Smooth muscle cell (in vitro differentiated cells): ENCODE data around the gene LSAMP. TPM values are rescaled to one million over a fixed set of nuclear protein-coding genes. Genes with fewer than 3 reads are reported as not detected.

Experiments used
- DNase-seq: peaks from one replicate; lab custom pipeline; 2025; ENCODE audit not compliant: unreplicated experiment; lab: John Stamatoyannopoulos, UW
- H2AFZ ChIP-seq: fragments of 200-600 bp; sonication (generic); 2 replicates; pipeline ENCODE4 v1.6.0; 2016; ENCODE audit warnings: antibody characterized with exemption, low read depth, mild to moderate bottlenecking
- H3F3A ChIP-seq: fragments of 200-600 bp; sonication (generic); 2 replicates; pipeline ENCODE4 v1.6.0; 2017; ENCODE audit warnings: antibody characterized with exemption, low read depth
- H3K27ac ChIP-seq: fragments of 200-600 bp; sonication (generic); 2 replicates; pipeline ENCODE4 v1.5.1; 2016; ENCODE audit warnings: low read depth, mild to moderate bottlenecking
- H3K27me3 ChIP-seq: fragments of 200-600 bp; sonication (generic); 2 replicates; pipeline ENCODE4 v1.6.1; 2016; ENCODE audit warnings: low read depth, mild to moderate bottlenecking
- H3K36me3 ChIP-seq: fragments of 200-600 bp; sonication (generic); 2 replicates; pipeline ENCODE4 v1.5.1; 2016; ENCODE audit warnings: low read depth
- H3K4me1 ChIP-seq: fragments of 200-600 bp; sonication (generic); 2 replicates; pipeline ENCODE4 v1.5.1; 2016; ENCODE audit warnings: low read depth
- H3K4me2 ChIP-seq: fragments of 200-600 bp; sonication (generic); 2 replicates; pipeline ENCODE4 v1.6.0; 2016; ENCODE audit warnings: mild to moderate bottlenecking
- H3K4me3 ChIP-seq: fragments of 200-600 bp; sonication (generic); 2 replicates; pipeline ENCODE4 v1.5.1; 2016; ENCODE audit warnings: mild to moderate bottlenecking
- H3K79me2 ChIP-seq: fragments of 200-600 bp; sonication (generic); 2 replicates; pipeline ENCODE4 v1.6.0; 2016; ENCODE audit warnings: low read depth, mild to moderate bottlenecking
- H3K9ac ChIP-seq: fragments of 200-600 bp; sonication (generic); 2 replicates; pipeline ENCODE4 v1.6.0; 2016; ENCODE audit warnings: low read depth
- H3K9me3 ChIP-seq: fragments of 200-600 bp; sonication (generic); replicated peaks from 2 replicates; pipeline ENCODE4 v1.5.1; 2016; ENCODE audit warnings: low read depth
- H4K20me1 ChIP-seq: fragments of 200-600 bp; sonication (generic); 2 replicates; pipeline ENCODE4 v1.6.0; 2016; ENCODE audit warnings: low read depth
- whole genome bisulfite sequencing: methylation state at CpG from one replicate; pipeline ENCODE4 v1.1.7; 2016; ENCODE audit warnings: low lambda C conversion rate; 5-methylcytosine and 5-hydroxymethylcytosine counted together
- polyA plus RNA-seq: library from polyadenylated mRNA; unstranded; fragments of >200 nt; fragmentation: Nextera tagmentation; extraction: Ambion mirVana; gene quantifications from 2 replicates; pipeline ENCODE4 v1.2.1, GENCODE V29; 2016
- total RNA-seq: library from RNA; depleted of rRNA; stranded (reverse); fragments of >200 nt; gene quantifications from 2 replicates; pipeline ENCODE4 v1.2.3, GENCODE V29; 2014
- TF ChIP-seq, protein P1 (sequence below): fragments of 200-600 bp; sonication (generic); IDR thresholded peaks from 2 replicates; pipeline ENCODE4 v1.5.1; 2017; ENCODE audit warnings: borderline replicate concordance, mild to moderate bottlenecking, antibody characterized with exemption; ENCODE audit not compliant: insufficient read depth, poor library complexity, severe bottlenecking

The LSAMP gene
- total and polyA plus RNA-seq, 2 experiments from 2014 or later, result 11.2 to 13.6 TPM

DNA sequence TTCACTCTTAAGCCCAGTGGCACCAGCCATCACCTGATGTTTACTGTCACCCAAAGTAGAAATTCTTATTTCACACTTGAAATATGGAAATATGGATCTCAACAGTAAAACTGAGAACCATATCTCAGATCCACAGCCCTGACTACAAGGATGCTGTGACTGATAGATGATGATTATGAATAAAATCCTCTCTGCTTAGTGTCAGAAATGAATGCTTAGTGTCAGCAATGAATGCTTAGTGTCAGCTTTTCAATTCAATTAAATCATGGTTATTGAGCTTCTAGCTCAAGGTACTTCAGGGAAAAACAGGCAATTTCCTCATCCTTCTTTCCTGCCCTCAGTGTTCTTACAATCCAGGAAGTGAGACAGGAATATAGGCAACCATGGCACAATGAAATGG, 392.3 kb downstream of the LSAMP start:
- H3K4me2 ChIP-seq, result no peak overlapping the region
- no peaks in the 10 kb centered on the region for H3K4me1 ChIP-seq
- DNase-seq, result no peak
- H3K27ac ChIP-seq, result no peak overlapping the region
- no peak overlapping the region for H3K9ac ChIP-seq
- H2AFZ ChIP-seq, result no peak overlapping the region
- H3K9me3 ChIP-seq, result no peaks in the 10 kb centered on the region
- no peak overlapping the region for H3K4me3 ChIP-seq
- no peaks in the 10 kb centered on the region for H3K79me2 ChIP-seq
- TF ChIP-seq, protein P1, sequence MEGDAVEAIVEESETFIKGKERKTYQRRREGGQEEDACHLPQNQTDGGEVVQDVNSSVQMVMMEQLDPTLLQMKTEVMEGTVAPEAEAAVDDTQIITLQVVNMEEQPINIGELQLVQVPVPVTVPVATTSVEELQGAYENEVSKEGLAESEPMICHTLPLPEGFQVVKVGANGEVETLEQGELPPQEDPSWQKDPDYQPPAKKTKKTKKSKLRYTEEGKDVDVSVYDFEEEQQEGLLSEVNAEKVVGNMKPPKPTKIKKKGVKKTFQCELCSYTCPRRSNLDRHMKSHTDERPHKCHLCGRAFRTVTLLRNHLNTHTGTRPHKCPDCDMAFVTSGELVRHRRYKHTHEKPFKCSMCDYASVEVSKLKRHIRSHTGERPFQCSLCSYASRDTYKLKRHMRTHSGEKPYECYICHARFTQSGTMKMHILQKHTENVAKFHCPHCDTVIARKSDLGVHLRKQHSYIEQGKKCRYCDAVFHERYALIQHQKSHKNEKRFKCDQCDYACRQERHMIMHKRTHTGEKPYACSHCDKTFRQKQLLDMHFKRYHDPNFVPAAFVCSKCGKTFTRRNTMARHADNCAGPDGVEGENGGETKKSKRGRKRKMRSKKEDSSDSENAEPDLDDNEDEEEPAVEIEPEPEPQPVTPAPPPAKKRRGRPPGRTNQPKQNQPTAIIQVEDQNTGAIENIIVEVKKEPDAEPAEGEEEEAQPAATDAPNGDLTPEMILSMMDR, result no peak
- no peaks in the 10 kb centered on the region for H4K20me1 ChIP-seq
- H3K36me3 ChIP-seq, result no peaks in the 10 kb centered on the region
- H3F3A ChIP-seq, result no peaks in the 10 kb centered on the region
- H3K27me3 ChIP-seq, result no peaks in the 10 kb centered on the region

DNA sequence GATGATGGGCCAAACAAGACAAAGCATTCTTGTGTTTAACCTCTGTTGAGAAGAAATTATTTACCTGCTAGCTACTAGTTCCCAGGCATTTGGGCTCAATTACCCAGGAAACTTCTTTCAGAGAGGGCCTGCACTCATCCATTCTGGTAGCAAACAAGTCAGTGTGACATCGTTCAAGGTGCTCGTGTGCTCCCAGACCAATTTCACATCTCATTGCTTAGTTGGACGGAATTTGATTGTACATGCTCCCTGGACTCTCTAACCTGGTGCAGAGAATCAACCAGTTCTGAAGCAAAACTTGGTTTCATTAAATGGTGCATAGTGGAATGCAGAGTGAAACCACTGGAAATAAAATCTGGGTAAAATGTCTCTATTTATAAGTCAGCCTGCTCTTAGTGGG, 392.7 kb downstream of the LSAMP start:
- Histone ChIP-seq H3K4me1 (no peaks in the 10 kb centered on the region), H2AFZ (no peak overlapping the region), H3K36me3 (no peaks in the 10 kb centered on the region), H3K9me3 (no peaks in the 10 kb centered on the region), H3K9ac (no peak overlapping the region), H3F3A (no peaks in the 10 kb centered on the region), H3K79me2 (no peaks in the 10 kb centered on the region), H3K27me3 (no peaks in the 10 kb centered on the region), H3K4me2 (no peak overlapping the region), H4K20me1 (no peaks in the 10 kb centered on the region), H3K4me3 (no peak overlapping the region), H3K27ac (no peak overlapping the region)
- TF ChIP-seq, protein P1, result no peak
- DNase-seq, result no peak
- 99% methylated on average over 3 of the region's 3 CpGs for WGBS

DNA sequence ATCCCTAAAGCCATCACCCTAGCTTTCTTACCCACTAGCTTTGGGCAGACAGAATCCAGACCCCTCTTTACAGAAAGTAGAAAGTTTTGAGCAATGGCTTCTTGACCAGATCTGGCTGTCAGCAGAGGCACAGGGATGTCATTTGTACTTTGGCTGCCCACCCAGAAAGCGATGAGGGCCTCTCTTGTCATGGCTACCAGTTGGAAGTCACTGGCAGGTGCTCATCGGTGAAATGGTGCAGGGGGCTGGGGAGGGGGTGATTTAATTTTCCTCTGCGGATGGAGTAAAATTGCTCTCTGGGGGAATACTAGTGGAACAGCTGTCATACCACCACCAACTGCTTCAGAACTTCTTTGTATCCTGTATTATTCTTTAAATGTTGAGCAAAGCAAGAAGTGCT, 393.7 kb downstream of the LSAMP start:
- H3K27me3 ChIP-seq, result no peaks in the 10 kb centered on the region
- no peaks in the 10 kb centered on the region for H4K20me1 ChIP-seq
- H3K4me2 ChIP-seq, result no peak overlapping the region
- H3K36me3 ChIP-seq, result no peaks in the 10 kb centered on the region
- no peak overlapping the region for H3K9ac ChIP-seq
- H3K4me3 ChIP-seq, result no peak overlapping the region
- TF ChIP-seq, protein P1, result no peak
- 93% methylated on average over 3 of the region's 3 CpGs for whole genome bisulfite sequencing
- no peak overlapping the region for H3K27ac ChIP-seq
- no peaks in the 10 kb centered on the region for H3K9me3 ChIP-seq
- H3F3A ChIP-seq, result no peaks in the 10 kb centered on the region
- DNase-seq, result no peak
- H3K79me2 ChIP-seq, result no peaks in the 10 kb centered on the region
- H2AFZ ChIP-seq, result no peak overlapping the region
- no peaks in the 10 kb centered on the region for H3K4me1 ChIP-seq

DNA sequence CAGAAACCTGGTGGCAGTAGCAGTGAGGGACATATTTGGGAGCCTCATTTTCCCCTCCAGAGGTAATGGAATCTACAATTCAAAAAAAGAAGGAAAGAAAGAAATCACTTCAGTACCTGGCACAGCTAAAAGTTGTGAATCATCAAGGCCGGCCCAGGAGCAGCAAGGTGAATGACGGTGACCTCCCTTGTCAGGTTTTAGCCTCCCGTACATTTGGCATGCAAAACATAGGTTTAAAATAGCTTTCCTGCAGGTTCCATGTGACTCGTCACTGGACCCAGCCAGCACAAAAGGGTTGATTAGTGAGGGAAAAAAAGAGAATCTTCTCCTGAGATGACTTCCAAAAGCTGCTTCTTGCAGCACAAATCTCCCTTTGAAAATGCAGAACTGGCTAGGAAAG, 394.2 kb downstream of the LSAMP start:
- H3K9me3 ChIP-seq, result no peaks in the 10 kb centered on the region
- 71% methylated on average over 4 of the region's 4 CpGs for WGBS
- H3K4me3 ChIP-seq, result no peak overlapping the region
- DNase-seq, result no peak
- H3K4me1 ChIP-seq, result no peaks in the 10 kb centered on the region
- H3K79me2 ChIP-seq, result no peaks in the 10 kb centered on the region
- H3K4me2 ChIP-seq, result no peak overlapping the region
- no peaks in the 10 kb centered on the region for H4K20me1 ChIP-seq
- H3K36me3 ChIP-seq, result no peaks in the 10 kb centered on the region
- H3K9ac ChIP-seq, result no peak overlapping the region
- H3K27ac ChIP-seq, result no peak overlapping the region
- TF ChIP-seq, protein P1, result no peak
- H2AFZ ChIP-seq, result no peak overlapping the region
- no peaks in the 10 kb centered on the region for H3K27me3 ChIP-seq
- H3F3A ChIP-seq, result no peaks in the 10 kb centered on the region
